ENCODE data around the gene SRGAP2C.
A peak's percentile ranks its signal among the peaks of the same experiment; 100 is the strongest.
"Not testable (repeated sequence)": the region's sequence is repeated elsewhere in the genome, so short reads cannot be mapped to it uniquely, and the experiment has no call there.

SRGAP2C gene

GRCh38 chr1:121184290-121185127 is at the start of gene SRGAP2C, which contains the start of gene FAM72B:
Gene SRGAP2C, plus strand, starts transcription at chr1:121184975. Its CDS starts 2,472 bp downstream, at chr1:121187447.
Gene FAM72B, minus strand, starts transcription at chr1:121184340. Its CDS starts 851 bp downstream, at chr1:121183489.
- peak; percentile 69 for DNase-seq (ENCODE audit: low read depth)

DNA sequence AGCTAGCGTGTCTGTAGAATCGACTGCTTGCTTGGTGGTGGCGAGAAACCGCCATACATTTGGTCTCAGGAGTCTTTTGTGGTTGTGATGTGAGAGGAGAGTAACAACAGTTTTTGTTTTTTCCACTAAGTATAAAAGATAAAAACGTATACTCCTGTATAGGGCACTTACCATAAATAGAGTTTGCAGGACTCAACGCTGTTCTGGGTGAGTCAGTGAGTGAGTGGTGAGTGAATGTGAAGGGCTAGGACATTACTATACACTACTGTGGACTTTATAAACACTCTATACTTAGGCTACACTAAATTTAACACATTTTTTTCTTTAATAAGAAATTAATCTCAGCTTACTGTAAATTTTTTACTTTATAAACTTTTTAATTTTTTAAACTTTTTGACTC is 44.4 kb upstream of the SRGAP2C start:
- not testable (repeated sequence) for DNase-seq (ENCODE audit: low read depth)

DNA sequence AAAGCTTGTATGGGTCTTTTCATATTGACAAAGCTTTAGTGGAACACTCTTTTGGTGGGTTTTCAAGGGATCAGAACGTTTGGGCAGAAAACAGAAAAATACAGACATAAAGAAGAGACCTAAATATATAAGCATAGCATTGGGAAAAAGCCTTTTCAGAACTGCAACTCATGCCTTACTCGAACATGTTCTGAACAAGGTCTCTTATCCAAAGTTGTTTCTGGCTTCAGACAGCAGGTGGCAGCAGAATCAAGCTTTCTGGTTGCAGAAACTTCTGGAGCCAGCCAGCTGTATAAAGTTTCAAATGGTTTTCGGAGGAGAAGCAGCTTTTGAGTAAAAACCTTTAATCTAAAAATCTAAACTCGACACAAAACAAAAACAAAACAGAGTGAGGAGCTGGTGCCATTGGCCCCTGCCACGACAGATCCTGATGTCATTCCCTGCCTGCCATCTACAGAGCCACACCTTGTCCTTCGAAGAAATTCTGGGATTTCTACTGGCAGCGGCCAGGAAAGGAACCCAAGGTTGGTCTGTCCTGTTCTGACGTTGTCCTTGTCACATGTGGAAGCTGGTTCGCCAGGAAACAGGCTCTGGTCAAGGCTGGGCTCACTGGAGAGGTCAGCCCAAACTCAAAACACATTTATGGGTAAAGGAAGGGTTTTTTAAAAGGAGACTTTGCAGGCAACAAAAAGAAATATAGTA is 36.1 kb upstream of the SRGAP2C start:
- not testable (repeated sequence) for DNase-seq (ENCODE audit: low read depth)

- not testable (repeated sequence) for DNase-seq (ENCODE audit: low read depth)
These were observed 33.5 kb upstream of the SRGAP2C start for GRCh38 chr1:121151294-121151693.

DNA sequence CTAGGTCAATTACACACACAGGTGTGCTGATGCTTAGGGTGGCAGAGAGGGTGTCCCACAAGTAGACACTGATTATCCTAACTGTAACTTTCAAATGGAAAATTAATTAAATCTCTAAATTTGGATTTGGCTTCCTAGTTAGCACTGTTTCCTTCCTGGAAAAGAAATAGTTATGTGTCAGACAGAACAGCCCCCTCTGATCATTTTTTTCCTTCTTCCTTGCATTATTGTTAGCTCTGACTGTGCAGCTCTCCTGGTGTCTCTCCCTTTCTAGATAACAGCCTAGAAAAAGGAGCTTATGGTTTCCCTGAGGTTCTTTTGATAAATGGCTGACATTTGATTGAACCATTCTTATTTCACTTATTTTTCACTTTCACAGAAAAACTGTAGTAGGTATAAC is 32.0 kb upstream of the SRGAP2C start:
- DNase-seq (ENCODE audit: low read depth): not testable (repeated sequence)

GRCh38 chr1:121154811-121155210 is 30.0 kb upstream of the SRGAP2C start:
- DNase-seq (ENCODE audit: low read depth): not testable (repeated sequence)

- DNase-seq (ENCODE audit: low read depth): not testable (repeated sequence)
These were observed 29.0 kb upstream of the SRGAP2C start for GRCh38 chr1:121155671-121156358.

DNA sequence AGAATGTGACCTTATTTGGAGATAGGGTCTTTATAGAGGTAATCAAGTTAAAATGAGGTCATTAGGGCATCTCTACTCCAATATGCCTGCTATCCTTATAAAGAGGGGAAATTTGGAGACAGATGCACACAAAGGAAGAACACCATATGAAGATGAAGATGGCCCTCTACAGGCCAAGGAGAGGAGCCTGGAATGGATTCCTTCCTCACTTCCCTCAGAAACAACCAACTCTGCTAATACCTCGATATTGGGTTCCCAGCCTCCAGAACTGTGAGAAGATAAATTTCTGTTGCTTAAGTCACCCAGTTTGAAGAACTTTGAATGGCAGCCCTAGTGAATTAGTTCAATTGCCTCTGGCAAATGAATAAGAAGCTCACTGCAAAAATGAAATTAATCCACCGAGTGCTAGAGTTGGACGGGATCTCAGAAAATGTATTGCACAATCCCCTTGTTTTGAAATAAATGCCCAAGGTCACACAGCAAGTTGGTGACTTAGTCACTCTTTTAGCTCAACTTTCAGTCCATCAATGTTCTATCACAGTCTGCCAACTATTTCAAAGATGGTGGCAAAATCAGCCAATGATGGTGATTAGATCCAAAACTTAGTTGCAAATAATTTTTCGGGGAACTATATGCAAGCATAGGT is 27.7 kb upstream of the SRGAP2C start:
- not testable (repeated sequence) for DNase-seq (ENCODE audit: low read depth)

DNA sequence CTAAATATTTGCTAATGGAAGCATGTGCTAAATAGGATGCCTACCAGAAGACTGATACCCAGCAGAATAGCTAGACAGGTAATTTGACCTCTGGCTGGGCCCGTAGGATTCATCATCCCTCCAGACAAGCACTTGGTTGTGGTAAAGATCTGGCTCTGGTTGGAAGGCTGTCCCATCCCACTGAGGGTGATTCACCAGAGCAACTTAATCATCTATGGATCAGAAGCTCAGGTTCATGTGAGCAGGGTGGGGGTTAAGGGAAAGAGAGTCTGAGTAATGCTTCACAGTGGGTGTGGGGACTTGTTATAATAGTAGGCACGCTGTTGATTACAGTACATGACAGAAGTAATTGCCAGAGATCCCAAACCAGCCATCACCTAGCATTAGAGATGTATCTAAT is 27.2 kb upstream of the SRGAP2C start:
- not testable (repeated sequence) for DNase-seq (ENCODE audit: low read depth)

DNA sequence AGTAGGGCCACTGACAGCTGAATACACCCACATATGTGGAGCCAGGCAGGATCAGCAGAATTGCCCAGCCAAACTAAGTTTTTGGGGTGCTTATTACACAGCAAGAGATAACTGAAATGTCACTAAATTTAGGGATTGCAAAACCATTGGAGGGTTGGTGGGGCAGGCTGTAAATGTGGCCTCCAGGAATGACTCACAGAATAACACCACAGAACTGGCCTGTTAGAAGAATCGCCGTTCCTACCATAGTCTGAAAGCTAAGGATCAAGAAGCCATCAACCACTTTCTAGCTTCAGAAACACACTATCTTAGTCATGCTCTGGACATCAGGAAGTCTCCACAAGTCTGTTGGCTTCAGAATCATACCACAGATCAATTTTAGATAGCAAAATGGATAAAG is 24.7 kb upstream of the SRGAP2C start:
- DNase-seq (ENCODE audit: low read depth): not testable (repeated sequence)

GRCh38 chr1:121161199-121161901 is 23.4 kb upstream of the SRGAP2C start:
- DNase-seq (ENCODE audit: low read depth): not testable (repeated sequence)

DNA sequence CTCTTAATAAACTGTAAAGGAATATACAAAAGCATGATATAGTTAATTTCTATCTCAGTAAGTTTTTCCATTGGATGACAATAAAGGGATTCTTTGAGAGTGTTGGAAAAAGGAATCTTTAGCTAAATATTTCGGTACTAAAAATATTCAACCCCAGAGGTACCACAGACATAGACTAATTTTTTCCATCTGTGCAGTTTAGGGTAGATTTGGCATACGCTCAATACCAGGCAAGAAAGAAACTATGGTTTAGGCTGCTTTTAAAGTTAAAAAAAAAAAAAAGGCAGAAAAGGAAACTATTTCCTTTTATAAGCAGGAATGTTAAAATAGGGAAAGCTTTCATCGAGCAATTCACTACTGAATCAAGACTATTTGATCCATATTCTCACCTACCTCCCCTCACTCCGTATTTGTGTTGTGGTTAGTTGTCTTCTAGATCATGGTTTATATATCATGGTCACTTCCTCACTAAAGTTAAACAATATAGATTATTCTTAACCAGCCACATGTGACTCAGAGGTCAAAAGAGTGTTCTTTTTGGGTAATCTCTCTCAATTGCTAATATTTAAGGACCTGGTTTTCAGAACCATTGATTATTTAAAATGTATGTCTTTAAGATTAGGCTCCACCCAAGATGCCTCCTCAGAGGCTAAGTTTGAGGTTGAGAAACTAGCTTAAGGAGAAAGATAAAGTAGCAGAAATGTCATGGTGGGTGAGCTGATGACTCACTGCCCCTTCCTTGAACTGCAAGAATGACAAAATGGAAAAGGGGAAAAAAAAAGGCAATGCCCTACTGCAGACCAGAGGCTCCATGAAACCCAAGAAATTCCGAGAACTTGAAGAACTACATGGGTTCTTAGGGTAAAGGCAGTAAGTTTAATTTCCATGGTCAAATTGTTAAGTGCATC is 20.7 kb upstream of the SRGAP2C start:
- DNase-seq (ENCODE audit: low read depth): not testable (repeated sequence)

DNA sequence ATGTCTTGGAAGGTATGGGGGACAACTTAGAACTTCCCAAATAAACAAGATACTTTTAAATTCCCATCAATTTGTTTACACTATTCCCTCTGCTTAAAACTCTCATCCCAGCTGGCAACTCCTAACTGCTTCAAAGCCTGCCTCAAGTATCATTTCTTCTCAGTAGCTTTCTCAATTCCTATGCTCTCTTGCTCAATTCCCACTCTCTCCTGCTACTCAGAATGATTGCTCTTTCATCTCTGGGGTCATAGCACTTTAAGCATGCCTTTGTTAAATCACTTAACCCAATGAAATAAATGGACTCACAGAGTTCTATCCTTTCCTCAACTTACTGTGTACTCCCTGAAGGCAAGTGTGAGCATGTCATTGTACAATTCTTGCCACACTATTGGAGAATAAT is 19.5 kb upstream of the SRGAP2C start:
- DNase-seq (ENCODE audit: low read depth): not testable (repeated sequence)

DNA sequence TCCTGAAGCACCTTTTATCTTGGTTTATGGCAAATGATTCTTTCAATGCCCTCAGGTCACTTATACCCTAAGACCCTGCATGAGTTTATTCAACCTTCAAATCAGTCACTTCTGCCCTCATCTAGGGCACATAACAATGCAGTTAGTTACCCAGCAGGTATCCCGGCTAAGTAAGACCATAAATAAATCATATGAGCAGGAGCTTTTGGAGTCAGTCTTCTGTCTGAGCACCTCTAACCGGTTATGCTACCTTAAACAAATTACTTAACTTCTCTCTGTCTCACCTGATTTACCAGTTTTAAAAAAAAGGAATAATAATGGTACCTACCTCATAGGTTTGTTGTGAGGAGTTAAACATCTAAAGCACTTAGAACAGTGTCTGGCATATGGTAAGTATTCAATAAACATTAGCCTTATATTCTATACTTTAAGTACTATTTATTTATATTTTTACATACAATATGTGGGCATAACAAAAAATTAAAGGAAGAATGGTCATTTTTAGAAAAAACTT is 17.5 kb upstream of the SRGAP2C start:
- not testable (repeated sequence) for DNase-seq (ENCODE audit: low read depth)

DNA sequence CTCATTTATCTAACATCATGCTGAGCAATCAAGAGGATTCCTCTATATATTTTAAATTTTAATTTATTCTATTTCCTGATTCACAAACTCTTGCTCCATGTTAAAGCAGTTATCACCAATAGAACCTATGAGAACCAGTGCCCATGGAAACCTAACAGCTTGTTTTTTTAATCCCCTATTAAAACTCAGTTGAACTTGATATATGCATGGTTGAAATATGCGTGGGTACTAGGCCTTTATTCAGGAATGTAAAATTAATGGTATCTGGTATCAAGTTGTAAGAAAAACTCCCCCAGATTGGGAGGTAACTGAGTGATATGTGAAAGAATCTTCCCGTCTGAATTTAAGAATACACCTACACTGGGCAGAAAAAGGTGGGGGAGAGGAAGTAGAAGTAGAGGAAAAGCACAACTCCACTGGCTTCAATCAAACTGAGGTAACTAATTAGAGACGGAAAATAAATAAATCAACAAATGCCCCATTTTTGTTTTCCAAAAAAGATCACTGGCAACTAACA is 16.6 kb upstream of the SRGAP2C start:
- not testable (repeated sequence) for DNase-seq (ENCODE audit: low read depth)

DNA sequence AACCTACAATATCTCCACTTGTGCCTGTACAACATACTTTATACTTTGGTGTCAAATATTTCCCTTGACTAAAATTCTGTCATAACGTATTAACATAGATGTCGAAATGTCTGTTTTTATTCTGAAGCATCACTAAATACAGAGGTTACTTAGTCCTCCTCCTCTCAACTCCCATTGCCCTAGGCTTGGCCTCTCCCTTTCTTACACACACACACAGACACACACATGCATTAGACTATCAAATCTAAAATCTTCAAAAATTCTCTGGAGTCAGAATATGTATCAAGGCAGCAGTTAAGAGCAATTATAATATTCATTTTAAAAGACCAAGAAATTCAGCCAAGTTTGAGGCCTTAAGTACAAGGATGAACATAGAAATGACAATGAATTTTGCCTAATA is 8.1 kb upstream of the SRGAP2C start:
- DNase-seq (ENCODE audit: low read depth): not testable (repeated sequence)

DNA sequence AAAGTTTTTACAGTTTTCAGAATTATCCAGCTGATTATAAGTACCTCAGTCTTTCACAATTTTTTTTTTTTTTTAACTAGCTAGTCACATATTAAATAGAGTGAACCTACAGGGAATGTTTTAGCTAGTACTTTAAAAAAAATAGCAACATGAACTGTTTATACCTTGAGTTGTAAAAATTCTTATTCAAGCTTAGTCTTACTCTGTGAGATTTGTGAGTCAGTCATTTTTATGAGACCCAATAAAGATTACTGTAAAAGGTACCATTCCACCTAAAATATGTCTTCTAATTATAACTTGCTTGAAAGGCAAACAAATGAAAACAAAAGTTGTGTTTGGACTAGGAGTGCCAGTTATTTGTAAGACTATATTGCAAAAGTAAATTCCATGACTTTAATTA is 6.6 kb upstream of the SRGAP2C start:
- DNase-seq (ENCODE audit: low read depth): not testable (repeated sequence)

DNA sequence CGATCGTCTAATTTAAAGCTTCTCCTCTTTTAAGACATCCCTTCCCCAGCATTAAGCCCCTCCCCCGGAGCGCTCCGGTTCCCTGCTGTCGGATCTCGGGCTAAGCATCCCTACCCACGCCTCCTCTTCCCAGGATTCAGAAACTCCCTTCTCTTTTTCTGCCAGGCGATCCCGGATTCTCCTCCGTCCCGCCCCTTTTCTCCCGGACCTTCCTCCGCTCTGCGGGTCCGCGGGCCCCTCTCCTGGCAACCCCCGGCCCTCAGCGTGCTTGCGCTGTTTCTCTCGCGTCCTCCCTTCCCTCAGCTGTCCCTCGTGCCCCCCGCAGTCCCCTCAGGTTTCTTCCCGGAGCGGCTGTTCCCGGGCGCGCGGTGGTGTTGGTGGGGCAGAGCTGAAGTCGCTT is 908 bp upstream of the SRGAP2C start:
- not testable (repeated sequence) for DNase-seq (ENCODE audit: low read depth)

DNA sequence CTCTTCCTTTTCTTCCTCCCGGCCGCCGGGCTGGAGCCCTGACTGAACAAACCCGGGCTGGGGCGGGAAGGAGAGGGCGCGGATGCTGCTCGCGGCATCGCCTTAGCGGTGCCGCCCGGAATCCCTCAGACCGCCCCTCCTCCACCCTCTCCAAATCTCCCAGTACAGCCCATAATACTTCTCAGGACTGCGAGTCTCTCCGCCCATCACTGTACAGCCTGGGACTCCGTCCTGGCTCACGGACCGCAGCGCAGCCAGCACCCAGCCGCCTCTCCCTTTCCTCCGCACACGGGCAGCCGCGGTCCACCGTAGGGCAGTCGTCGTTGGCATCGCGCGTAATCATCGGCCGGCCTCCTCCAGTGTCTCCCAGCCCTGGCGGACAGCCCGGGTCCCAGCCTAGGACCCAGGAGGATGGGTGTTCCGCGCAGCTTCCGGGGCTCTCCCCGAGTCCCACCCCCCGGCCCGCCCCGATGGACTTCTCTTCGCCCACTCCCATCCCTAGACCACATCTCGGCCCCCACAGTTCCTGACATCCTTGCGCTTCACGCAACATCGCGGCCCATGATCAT is 449 bp downstream of the SRGAP2C start:
- not testable (repeated sequence) for DNase-seq (ENCODE audit: low read depth)

All from stimulated activated CD8-positive, alpha-beta memory T cell treated with anti-CD3 and anti-CD28 coated beads, Interleukin-7, amount 100 ng/mL, for 24 hours (primary cell).